ENCODE results near the gene ADARB1.
"Not testable (repeated sequence)": the region's sequence is repeated elsewhere in the genome, so short reads cannot be mapped to it uniquely, and the experiment has no call there.

Gene ADARB1, protein sequence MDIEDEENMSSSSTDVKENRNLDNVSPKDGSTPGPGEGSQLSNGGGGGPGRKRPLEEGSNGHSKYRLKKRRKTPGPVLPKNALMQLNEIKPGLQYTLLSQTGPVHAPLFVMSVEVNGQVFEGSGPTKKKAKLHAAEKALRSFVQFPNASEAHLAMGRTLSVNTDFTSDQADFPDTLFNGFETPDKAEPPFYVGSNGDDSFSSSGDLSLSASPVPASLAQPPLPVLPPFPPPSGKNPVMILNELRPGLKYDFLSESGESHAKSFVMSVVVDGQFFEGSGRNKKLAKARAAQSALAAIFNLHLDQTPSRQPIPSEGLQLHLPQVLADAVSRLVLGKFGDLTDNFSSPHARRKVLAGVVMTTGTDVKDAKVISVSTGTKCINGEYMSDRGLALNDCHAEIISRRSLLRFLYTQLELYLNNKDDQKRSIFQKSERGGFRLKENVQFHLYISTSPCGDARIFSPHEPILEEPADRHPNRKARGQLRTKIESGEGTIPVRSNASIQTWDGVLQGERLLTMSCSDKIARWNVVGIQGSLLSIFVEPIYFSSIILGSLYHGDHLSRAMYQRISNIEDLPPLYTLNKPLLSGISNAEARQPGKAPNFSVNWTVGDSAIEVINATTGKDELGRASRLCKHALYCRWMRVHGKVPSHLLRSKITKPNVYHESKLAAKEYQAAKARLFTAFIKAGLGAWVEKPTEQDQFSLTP
- 51.6 to 66.8 (median 62.4) reads per million in 4 donors for total RNA-seq

DNA sequence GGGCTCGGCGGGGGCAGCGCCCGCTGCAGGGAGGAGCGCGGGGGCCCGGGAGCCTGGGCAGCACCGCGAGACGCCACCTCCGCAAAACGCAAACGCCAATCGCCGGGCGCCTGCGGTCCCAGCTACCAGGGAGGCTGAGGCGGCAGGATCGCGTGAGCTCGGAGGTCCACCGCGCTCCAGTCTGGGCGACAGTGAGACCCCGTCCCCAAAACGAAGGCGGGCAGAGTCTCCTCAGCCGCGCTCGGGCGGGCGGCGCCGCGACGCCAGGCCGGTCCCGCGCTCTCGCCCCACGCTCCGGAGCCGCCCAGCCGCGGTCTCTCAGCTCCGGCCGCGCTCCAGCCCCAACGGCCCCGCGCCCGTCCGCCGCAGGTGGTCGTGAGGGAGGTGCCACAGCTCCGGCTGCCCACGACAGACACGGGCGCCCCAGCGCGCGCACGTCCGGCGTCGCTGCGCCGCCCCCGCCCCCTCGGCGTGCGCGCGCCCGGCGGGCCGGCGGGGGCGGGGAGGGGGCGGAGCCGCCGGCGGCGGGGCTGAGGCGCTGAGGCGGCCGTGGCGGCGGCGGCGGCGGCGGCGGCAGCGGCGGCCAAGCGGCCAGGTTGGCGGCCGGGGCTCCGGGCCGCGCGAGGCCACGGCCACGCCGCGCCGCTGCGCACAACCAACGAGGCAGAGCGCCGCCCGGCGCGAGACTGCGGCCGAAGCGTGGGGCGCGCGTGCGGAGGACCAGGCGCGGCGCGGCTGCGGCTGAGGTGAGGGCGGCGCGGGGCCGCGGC is at the start of gene ADARB1:
ADARB1 (plus strand) TSS at position 533 of the 770 bp plus-strand sequence. CDS start 97,077 bp downstream, outside the sequence.
- DNase-seq = peak; percentile 41 to 73 (median 47)

DNA sequence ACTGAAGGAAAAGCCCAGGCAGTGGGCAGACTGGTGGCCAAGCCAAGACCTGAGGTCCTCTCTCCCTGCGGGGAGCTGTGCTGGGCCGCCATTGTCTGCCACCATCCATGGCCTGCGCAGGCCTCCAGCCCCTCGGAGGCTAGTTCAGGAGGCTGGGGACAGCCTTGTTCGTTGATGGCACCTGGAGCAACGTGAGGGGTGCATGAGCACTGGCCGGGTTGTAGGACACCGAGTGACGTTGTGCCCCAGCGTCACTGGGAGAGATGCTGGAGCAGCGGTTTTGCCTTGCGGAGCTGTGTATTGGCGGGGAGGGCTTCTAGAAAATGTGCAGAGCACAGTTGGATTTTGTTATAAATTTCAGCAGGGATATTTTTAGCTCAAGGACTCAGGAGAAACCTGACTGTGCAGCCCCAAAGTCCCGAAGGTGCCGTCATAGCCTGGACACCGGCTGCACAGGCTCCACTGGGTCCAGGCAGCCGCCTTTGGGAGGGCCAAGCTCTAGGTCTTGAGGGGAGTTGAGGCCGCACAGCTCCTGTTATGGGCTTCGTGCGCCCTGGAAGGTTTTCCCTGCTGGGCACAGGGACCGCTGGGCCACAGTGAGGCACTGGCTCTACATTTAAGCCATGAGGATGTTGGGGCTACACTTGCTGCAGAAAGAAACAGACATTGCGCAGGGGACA is 48.2 kb upstream of the ADARB1 start:
- DNase-seq = no peak

DNA sequence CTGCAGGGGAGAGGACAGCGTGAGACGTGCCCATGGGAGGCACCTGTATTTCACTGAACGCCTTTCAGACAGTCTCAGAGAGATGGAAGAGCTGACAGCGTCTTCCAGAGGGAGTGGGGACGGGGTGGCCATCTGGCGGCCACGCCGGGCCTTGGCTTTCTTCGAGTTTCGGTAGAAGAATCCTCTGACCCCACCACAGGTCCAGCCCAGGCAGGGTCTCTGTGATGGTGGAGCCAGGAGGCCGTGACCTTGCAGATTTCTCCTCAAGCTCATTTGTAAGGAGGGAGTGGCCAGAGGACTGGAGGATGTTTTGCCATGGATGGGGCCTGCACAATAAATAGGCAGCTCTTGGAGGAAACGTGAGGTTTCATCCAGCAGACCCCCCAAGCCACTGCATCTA is 47.6 kb upstream of the ADARB1 start:
- DNase-seq = no peak

DNA sequence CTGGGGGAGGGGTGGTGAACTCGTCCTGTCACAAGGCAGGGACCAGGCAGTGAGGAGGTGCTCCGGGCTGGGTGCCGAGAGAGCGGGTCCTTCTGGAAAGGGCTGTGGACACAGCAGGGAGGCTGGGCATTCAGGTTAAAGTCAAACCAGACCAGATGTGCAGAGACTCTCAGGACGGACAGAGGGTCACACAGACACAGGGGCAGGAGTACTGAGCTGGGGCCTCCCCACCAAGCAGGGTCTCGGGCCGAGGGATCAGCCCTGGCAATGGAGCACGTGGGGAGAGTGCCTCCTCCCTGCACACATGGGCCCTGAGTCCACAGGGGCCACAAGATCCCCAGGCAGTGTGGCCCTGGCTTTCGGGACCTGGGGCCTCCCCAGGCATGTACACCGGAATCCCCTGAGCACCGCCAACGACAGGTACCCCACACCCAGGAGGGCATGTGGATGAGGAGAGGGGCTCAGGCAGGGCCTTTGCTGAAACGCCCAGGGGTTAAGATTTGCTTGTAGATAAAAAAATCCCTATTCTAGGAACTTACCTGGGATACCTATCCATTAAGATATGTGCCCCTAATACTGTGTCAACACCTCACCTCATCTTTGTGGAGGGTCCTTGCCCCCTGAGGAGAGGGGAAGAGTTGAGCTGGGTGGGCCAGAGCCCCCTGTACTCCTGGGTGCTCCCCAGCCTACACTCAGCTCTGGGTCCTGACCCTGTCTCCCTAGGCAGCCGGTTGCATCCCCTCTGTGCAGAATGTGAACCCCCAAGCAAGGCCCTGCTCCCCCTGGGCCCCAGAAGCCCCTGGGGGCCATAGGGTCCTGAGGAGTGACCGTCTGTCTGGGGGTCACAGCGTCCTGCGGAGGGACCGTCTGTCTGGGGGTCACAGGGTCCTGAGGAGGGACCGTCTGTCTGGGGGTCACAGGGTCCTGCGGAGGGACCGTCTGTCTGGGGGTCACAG is 46.9 kb upstream of the ADARB1 start:
- DNase-seq = no peak

DNA sequence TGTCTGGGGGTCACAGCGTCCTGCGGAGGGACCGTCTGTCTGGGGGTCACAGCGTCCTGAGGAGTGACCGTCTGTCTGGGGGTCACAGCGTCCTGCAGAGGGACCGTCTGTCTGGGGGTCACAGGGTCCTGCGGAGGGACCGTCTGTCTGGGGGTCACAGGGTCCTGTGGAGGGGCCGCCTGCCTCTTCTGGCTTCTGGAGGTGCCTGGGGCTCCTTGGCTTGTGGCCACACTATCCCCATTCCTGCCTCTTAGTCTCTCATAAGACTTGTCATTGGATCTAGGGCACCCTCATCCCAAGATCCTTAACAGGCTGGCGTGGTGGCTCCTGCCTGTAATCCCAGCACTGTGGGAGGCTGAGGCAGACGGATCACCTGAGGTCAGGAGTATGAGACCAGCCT is 45.7 kb upstream of the ADARB1 start:
- not testable (repeated sequence) for DNase-seq

DNA sequence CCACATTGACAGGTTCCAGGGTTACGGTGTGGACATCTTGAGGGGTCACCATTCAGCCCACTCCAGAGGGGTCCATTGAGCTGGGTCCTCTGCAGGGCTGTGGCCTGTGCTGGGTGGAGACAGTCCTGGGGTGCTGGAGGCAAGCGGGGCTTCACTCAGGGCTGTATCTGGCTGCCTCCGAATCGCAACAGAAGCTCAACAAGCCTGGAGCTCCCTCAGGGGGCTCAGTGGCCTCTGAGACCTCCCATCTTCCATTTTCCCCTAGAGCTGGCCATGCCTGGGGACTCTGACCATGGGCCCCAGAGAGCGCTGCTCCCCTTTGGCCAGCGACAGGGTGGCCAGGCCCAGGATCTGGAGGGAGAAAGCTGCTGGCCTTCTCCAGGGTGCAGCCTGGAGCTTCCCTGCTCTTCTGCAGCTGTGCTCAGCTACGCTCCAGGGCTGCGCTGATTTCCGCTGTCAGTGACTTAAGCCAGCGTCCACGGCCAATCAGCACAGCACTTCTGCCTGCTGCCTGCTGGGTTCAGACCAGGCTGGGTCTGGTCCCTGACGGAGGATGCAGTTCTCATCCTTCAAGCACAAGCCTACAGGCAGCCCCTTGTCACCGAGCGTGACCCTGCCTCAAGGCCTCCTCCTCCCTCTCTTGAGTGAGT is 45.0 kb upstream of the ADARB1 start:
- DNase-seq = no peak

DNA sequence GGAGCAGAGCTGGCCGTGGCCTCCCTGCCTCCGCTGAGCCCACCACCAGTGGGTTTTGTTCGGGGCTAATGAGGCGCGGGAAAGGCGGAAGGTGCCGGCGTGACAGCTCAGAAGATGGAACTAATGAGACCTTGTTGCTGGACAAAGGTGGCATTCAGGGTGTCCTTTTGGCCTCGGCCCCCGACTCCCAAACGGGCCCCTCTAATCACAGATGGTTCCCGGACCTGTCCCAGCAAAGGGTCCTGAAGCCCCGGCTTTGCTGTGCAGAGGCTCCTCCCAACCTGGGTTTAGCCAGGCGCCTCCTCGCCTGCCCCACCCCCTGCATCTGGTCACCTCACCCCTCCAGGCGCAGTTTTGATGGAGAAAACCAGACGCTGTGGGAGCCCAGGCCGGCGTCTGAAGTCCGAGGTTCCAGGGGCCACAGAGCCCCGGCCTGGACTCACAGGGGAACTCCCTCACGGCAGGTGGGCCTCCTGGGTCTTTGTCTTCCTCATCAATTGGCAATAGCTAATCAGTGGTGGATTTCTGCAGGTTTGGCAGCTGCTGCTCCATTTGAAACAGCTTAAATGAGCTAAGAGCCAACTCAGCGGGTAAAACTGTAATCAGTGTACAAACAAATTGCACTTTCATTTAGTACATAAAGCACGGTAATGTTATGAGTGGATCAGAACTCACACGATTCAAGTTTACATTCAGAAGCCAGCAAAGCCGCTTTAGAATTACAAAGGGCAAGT is 44.3 kb upstream of the ADARB1 start:
- no peak for DNase-seq

DNA sequence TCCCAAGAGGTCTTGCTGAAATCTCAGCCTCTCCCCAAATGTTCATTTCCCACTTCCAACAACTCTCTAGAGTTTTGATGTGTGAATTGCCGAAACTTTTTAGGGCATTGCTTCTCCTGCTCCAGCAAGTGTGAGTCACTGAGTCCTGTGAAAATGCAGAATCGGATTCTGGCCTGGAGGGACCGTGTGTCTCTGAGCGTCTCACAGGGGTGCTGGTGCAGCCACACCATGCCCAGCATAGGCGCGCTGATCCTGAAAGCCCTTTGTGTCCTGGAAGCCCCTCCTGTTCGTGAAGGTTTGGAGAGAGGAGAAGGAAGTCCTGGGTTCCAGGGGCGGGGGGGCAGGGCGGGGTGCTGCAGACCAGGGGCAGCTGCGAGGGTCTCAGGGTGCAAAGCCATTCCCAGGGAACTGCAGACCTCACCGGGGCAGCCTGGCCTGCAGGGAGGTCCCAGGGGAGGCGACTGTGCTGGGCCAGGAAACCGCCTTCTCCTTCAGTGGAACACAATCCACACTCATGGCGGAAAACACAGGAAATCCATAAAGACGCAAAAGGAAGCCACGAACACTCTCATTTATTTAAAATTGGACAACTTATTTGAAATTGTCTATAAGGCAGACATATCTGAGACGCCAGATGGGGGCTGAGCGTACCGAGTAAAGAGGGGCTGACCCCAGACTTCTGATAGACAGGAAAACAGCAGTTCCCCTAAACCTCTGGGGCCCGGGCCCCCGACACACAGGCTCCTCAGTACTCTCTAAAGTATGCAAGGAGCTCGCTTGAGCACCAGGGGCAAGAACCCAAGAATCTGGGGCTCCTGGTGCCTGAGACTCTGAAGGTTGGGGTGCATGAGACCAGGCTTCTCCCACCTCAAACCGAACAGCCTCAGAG is 43.5 kb upstream of the ADARB1 start:
- no peak for DNase-seq

DNA sequence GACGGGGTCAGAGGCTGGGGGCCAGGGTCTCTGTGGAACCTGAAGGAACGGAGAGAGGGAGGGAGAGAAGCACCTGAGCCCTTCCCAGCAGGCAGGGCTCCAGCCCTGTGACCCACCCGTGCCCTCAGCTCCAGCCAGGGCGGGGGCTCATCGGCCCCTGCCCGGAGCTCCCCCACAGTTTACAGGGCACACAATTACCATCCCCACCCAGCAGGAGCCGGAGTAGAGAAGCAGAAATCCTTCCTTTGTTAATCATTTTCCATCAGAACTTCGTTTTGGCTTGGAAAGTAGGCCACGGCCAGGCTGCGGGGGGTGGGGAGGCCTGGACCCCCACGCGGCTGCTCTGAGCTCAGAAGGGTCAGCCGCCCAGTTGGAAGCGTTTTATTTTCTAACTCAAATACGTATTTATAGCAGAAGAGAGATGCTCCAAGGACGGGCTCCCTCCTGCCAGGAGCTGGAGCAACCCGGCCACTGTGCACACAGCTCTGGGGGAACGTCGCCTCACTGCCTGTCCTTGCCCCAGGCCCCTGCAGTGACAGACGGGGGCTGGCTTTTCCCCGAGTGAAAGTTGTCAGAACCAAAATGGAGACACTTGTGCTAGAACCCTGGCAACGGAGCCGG is 42.7 kb upstream of the ADARB1 start:
- no peak for DNase-seq

DNA sequence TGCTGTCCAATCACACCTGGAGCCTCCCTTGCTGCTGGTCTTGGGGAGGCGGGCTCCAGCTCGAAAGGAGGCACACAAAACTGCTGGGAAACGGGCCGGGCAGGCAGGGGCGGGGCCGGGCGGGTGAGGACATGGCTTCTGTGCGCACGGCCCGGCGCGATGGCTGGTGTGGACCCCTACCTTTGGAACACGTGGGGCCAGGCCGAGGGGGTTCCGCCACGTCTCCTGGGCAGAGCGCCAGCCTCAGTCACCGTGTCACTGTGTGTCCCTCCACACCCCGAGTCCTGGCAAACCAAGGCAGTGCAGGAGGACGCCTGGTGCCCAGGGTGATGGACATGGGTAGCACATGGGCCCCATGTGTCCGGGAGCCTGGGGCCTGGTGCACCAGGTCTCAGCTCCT is 42.0 kb upstream of the ADARB1 start:
- no peak for DNase-seq

DNA sequence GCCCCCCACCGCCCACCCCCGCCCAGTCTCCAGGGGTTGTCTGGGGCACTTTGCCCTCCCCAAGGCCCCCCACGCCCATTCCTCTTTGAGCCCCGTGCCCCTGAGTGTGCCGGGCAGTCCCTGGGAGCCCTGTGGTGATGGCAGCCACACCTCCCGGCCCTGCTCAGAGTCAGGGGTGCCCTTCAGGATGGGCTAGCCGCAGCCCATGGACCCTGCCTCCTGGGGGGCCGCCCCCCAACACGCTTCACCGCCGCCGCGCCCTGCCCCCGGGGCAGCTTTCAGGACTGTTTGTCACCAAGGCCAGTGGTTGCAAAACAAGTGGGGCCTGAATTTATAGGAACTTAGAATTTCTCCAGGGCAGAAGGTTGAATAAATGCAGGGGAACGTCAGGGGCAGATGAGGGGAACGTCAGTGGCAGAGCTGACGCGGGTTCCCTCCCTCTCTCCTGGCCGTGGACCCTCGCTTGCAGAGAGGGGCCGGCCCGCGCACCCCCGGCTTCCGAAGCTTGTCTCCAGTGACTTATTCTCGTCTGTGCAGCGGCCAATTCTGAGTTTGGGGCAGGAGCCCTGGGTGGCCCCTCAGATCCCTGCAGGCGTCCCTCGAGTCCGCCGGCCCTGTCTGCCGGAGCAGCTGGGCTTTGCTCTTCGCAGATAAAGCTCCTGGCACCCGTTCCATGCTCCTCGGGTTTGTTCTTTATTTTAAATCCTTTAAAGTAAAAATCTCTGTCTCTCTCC is 41.2 kb upstream of the ADARB1 start:
- no peak for DNase-seq

DNA sequence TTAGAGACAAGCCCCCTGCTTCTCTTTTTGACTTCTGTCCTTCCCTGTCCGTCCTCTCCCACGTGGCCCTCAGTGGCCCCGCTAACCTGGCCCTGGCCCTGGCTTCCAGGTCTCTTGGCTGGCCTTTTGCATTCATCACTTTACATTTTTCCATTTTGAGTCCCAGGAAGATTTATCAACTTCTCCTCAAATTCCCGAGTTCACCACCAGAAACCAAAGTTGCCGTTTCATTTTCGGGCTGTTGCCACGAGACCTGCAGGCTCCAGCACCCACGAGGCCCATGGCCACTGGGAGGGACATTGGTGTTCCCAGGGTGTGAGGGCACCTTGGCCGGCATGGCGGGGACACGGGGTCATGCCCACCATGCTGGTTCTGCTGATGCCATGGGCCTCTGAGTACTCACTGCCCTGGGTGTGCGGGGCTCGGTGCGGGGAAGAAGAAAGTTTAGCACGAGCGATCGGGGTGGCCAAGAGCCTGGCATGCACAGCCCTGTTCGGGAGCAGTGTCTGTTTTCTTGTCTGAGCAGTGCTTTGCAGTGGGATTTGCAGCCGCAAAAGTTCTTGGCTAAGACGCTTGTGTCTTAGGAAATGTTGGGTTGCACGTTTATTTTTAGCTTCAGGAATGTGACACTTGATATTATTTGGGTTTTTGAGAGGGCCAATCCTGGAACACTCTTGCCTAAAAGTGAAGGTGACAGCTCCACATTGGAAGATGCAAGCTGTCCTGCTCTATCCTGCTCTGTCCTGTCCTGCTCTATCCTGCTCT is 40.4 kb upstream of the ADARB1 start:
- no peak for DNase-seq

DNA sequence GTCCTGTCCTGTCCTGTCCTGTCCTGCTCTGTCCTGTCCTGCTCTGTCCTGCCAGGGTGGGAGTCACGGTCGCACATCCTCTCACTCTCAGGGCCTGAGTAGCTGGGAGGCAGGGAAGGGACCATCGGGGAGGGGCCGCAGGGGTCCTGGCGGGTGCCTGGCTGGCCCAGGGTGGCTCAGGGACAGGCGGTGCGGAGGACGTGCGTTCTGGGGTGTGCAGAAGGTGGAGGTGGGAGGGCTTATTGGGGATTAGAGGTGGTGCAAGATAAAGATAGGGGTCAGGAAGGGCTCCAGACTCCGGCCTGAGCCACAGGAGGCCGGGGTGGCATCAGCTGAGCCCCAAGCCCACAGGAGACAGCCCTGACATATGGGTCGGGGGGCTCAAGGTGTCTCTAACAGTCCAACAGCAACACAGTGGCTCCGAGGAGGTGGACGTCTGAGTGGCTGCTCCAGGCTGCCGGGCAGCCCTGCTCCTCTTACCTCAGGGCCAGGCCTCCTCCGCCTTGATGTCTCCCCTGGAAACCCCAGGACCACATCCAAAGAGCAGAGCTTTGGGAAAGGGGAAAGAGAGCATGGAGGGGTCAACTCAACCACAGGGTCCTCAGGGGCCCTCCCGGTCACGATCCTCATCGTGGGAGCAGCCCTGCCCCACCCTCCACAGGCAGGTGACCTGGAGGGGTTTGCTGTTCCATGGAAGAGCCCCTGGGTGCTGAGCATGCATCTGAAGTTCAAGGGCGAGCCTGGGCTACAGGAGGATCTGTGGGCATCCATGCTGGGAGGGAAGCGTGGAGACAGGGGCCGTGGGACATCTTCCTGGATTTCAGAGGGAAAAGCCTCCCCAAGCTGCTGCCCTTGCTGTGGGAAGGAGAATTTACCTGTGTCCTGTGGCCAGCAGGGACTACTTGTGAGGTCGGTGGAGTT is 39.6 kb upstream of the ADARB1 start:
- DNase-seq = no peak

DNA sequence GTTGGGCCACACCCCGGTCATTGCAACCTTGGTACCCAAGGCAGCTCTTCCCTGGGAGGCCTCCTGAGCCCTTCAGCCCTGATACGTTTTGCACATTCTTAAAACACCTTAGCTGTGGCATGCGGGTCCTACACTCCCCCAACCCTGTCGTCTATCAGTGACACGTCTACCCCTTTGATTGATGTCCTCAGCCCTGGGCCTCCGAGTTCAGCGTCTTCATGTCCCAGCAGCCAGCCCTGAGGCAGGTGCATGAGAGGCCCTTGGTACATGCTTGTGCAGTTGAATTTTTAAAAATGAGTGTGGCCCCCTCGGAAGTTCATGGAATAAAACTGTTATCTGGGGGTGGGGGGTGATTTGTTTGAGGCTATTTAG is 38.9 kb upstream of the ADARB1 start:
- no peak for DNase-seq

DNA sequence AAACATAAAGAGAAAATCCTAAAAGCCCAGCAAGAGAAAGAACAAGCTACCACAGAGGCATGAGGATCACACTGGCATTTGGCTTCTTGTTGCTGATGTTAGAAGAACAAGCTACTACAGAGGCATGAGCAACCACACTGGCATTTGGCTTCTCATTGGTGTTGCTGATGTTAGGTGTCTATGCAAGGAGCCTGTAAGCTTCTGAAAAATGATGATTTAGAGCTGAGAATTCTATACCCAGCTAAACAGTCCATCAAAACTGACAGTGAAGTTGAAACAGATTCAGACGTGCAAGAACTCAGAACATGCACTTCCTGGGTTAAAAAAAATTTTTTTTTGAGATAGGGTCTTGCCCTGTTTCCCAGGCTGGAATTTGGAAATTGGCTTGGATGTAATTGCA is 37.8 kb upstream of the ADARB1 start:
- no peak for DNase-seq

DNA sequence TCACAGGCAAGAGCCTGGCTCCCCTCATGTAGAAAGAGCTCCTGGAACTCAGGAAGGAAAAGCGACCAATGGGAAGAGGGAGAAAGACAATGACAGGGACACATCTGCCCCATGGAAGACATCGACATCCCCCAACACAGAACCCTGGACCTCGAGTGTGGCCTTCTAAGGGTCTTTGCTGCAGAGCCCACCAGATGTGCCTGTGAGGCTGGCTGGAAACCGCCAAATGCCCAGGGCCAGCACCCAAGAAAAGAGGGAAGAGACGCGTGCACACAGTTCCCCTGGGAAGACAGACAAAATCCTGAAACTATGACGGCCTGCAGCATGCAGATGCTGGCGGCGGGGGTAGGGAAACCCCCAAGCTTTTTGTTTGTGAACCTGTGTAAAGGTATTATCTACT is 36.4 kb upstream of the ADARB1 start:
- DNase-seq = no peak

Data from T-helper 1 cell (primary cell).